Panc1 (cell line): ENCODE data around the gene CCDC73. TPM values are rescaled to one million over a fixed set of nuclear protein-coding genes. Genes with fewer than 3 reads are reported as not detected.
"Not testable (repeated sequence)": the region's sequence is repeated elsewhere in the genome, so short reads cannot be mapped to it uniquely, and the experiment has no call there.

ENCODE experiments used
- ATAC-seq: fragments of 200-7000 bp; cut with Tn5 transposase; 2 replicates; pipeline ENCODE4 v1.9.1; 2020; ENCODE audit warnings: mild to moderate bottlenecking, moderate library complexity
- BruUV-seq: library from RNA; stranded (reverse); fragments of 400-500 nt; replicated peaks from 2 replicates; lab custom pipeline; 2021; lab: Mats Ljungman, UMichigan
- CTCF ChIA-PET: fragments of 300-600 bp; sonication (Branson Sonifier 250); formaldehyde crosslinking; loops from one replicate; lab custom pipeline; 2022; ENCODE audit warnings: antibody characterized with exemption; lab: Charles Lee
- POLR2A ChIA-PET: fragments of 300-600 bp; sonication (Branson Sonifier 250); formaldehyde crosslinking; loops from one replicate; lab custom pipeline; 2022; ENCODE audit warnings: antibody characterized with exemption; lab: Charles Lee
- DNase-seq: peaks from one replicate; pipeline ENCODE4 v3.0.0-alpha.2; 2010; ENCODE audit warnings: low read depth, low spot score
- H3K27ac ChIP-seq: 2 replicates; pipeline ENCODE4 v1.5.1; 2011; ENCODE audit warnings: mild to moderate bottlenecking, low read length, inconsistent platforms
- H3K27me3 ChIP-seq: fragments of 200-500 bp; sonication (Bioruptor generic); 2 replicates; pipeline ENCODE4 v1.6.0; 2014; ENCODE audit warnings: low read length, inconsistent platforms; ENCODE audit not compliant: control insufficient read depth, insufficient read depth
- H3K36me3 ChIP-seq: fragments of 200-500 bp; sonication (Bioruptor generic); 2 replicates; pipeline ENCODE4 v1.5.1; 2014; ENCODE audit warnings: inconsistent platforms, mild to moderate bottlenecking, low read length, moderate library complexity; ENCODE audit not compliant: control insufficient read depth, insufficient read depth
- H3K4me1 ChIP-seq: 2 replicates; pipeline ENCODE4 v1.5.1; 2011; ENCODE audit warnings: inconsistent platforms, mild to moderate bottlenecking, low read length, moderate library complexity; ENCODE audit not compliant: control insufficient read depth, insufficient read depth
- H3K4me3 ChIP-seq, 2 experiments: 2 replicates each; pipeline ENCODE4 v1.5.1; 2011 to 2012; ENCODE audit warnings: low read depth in 2 of 2, low read length in 2 of 2, mild to moderate bottlenecking in 2 of 2, inconsistent platforms in 1 of 2, moderate library complexity in 1 of 2
- H3K9me3 ChIP-seq: fragments of 200-500 bp; sonication (Bioruptor generic); 2 replicates; pipeline ENCODE4 v1.5.1; 2014; ENCODE audit warnings: low read depth, mild to moderate bottlenecking, inconsistent platforms, low read length, moderate library complexity; ENCODE audit not compliant: control insufficient read depth, insufficient read depth
- CTCF ChIP-seq: fragments of 450-650 bp; IDR thresholded peaks from 2 replicates; pipeline ENCODE4 v1.5.1; 2017; ENCODE audit warnings: mild to moderate bottlenecking
- POLR2AphosphoS5 ChIP-seq: IDR thresholded peaks from 2 replicates; pipeline ENCODE4 v1.6.1; 2012; ENCODE audit warnings: mild to moderate bottlenecking, low read depth, low read length, moderate library complexity
- REST ChIP-seq, 2 experiments: IDR thresholded peaks; 2 replicates each; pipeline ENCODE4 v1.6.1; 2011 to 2012; ENCODE audit warnings: low read depth in 2 of 2, control low read depth in 1 of 2, low read length in 1 of 2, mild to moderate bottlenecking in 1 of 2, moderate library complexity in 1 of 2; ENCODE audit not compliant: insufficient read depth in 1 of 2
- SIN3A ChIP-seq: IDR thresholded peaks from 2 replicates; pipeline ENCODE4 v1.6.1; 2012; ENCODE audit warnings: low read depth, mild to moderate bottlenecking, low read length, moderate library complexity, borderline replicate concordance; ENCODE audit not compliant: insufficient read depth
- TCF7L2 ChIP-seq: IDR thresholded peaks from 2 replicates; pipeline ENCODE4 v1.6.1; 2011; ENCODE audit warnings: mild to moderate bottlenecking, low read depth, low read length, inconsistent platforms
- in situ Hi-C: cut with HindIII; loops from 2 replicates; pipeline ENCODE4 v1.10.0; 2016; ENCODE audit warnings: low sequenced_read_pairs, low pct_unique_long_range_greater_than_20kb
- intact Hi-C: fragments of 100-400 bp; cut with micrococcal nuclease; formaldehyde crosslinking; loops from one replicate; pipeline ENCODE4 v1.10.0; 2022; ENCODE audit not compliant: unreplicated experiment
- total RNA-seq: library from RNA; stranded (reverse); gene quantifications from one replicate; pipeline ENCODE4 v1.2.1, GENCODE V29; 2021; ENCODE audit not compliant: unreplicated experiment

Gene CCDC73
- total RNA-seq, 1 experiment from 2014 or later = not detected

GRCh38 chr11:32772731-32773130 lies 21.7 kb downstream of the CCDC73 start:
- ATAC-seq (no peak), DNase-seq (no peak)
- Histone ChIP-seq H3K27ac (no peak overlapping the region), H3K9me3 (no peaks in the 10 kb centered on the region), H3K36me3 (no peaks in the 10 kb centered on the region), H3K4me3 (no peak overlapping the region), H3K27me3 (no peaks in the 10 kb centered on the region), H3K4me1 (no peaks in the 10 kb centered on the region)
- POLR2A ChIA-PET = no interaction called here
- CTCF ChIA-PET = no interaction called here
- in situ Hi-C loops = no loop called here
- intact Hi-C loops = no loop called here
- BruUV-seq = no TSS peak
- TF ChIP-seq REST (IDR thresholded peaks at IDR 0.05; ENCODE audit: insufficient read depth in 1 of 2, low read depth in 2 of 2, low read length in 1 of 2) (no peak), POLR2AphosphoS5 (no peak), SIN3A (no peak), CTCF (no peak), TCF7L2 (no peak)

GRCh38 chr11:32761774-32762173 lies 32.7 kb downstream of the CCDC73 start:
- in situ Hi-C loops, DNase-seq: not testable (repeated sequence)

GRCh38 chr11:32758291-32758690 lies 36.2 kb downstream of the CCDC73 start:
- no peaks in the 10 kb centered on the region; the same call in 1 of the 2 replicates for H3K27me3 ChIP-seq
- in situ Hi-C loops = no loop called here
- no peak overlapping the region for H3K27ac ChIP-seq
- H3K4me3 ChIP-seq = no peak overlapping the region
- no peaks in the 10 kb centered on the region for H3K4me1 ChIP-seq
- ChIA-PET POLR2A (no interaction called here), CTCF (no interaction called here)
- TF ChIP-seq TCF7L2 (no peak), REST (IDR thresholded peaks at IDR 0.05; ENCODE audit: insufficient read depth in 1 of 2, low read depth in 2 of 2, low read length in 1 of 2) (no peak), SIN3A (no peak), CTCF (no peak), POLR2AphosphoS5 (no peak)
- BruUV-seq = no TSS peak
- no peaks in the 10 kb centered on the region for H3K36me3 ChIP-seq
- intact Hi-C loops = no loop called here
- ATAC-seq (no peak), DNase-seq (no peak)
- H3K9me3 ChIP-seq = no peaks in the 10 kb centered on the region

More at GRCh38 chr11:32761774-32762173, 32.7 kb downstream of the CCDC73 start:
- BruUV-seq, H3K36me3 ChIP-seq, CTCF ChIA-PET, H3K27ac ChIP-seq, H3K4me3 ChIP-seq, H3K4me1 ChIP-seq, H3K9me3 ChIP-seq, POLR2A ChIA-PET, H3K27me3 ChIP-seq, ATAC-seq, intact Hi-C loops: not testable (repeated sequence)

GRCh38 chr11:32753181-32753580 lies 41.3 kb downstream of the CCDC73 start:
- in situ Hi-C loops, BruUV-seq, H3K36me3 ChIP-seq, ATAC-seq, H3K27me3 ChIP-seq, H3K4me3 ChIP-seq, DNase-seq, H3K4me1 ChIP-seq, intact Hi-C loops, H3K9me3 ChIP-seq, POLR2A ChIA-PET, CTCF ChIA-PET, H3K27ac ChIP-seq: not testable (repeated sequence)
